Ovary (tissue), 9 donors: ENCODE results near the gene PPP1R1A. TPM values are rescaled to one million over a fixed set of nuclear protein-coding genes. Genes with fewer than 3 reads are reported as not detected.

ENCODE experiments used
- DNase-seq, 5 donors: peaks; one replicate each; pipeline ENCODE4 v3.0.0-alpha.2; 2019 to 2020
- H3K27ac ChIP-seq, 2 donors: fragments of 200-600 bp; one replicate each; pipeline versions ENCODE4 v1.5.1 to v1.8.0; 2019 to 2022
- H3K27me3 ChIP-seq: fragments of 200-600 bp; one replicate; pipeline ENCODE4 v1.8.0; 2022
- H3K36me3 ChIP-seq: fragments of 200-600 bp; sonication (generic); one replicate; pipeline ENCODE4 v1.5.1; 2019
- H3K4me1 ChIP-seq: one replicate; pipeline ENCODE4 v1.8.1; 2013; ENCODE audit warnings: mild to moderate bottlenecking, moderate library complexity; ENCODE audit not compliant: insufficient read depth
- H3K4me3 ChIP-seq: fragments of 200-600 bp; sonication (generic); one replicate; pipeline ENCODE4 v1.5.1; 2017
- H3K9me3 ChIP-seq, 2 donors: fragments of 200-600 bp in 1 of 2; sonication (generic) in 1 of 2; one replicate each; pipeline versions ENCODE4 v1.5.1 to v1.8.1; 2013 to 2019; ENCODE audit warnings: mild to moderate bottlenecking in 1 of 2, moderate library complexity in 1 of 2
- CTCF ChIP-seq, 3 donors: fragments of 450-650 bp in 2 of 3; fragments of 200-600 bp in 1 of 3; IDR thresholded peaks; one replicate each; pipeline versions ENCODE4 v1.5.1 to v1.8.0; 2016 to 2022; ENCODE audit warnings: antibody characterized with exemption in 3 of 3, mild to moderate bottlenecking in 1 of 3
- EP300 ChIP-seq: sonication (generic); formaldehyde crosslinking; IDR thresholded peaks from one replicate; pipeline ENCODE4 v1.6.1; 2017; ENCODE audit warnings: antibody characterized with exemption
- POLR2A ChIP-seq: fragments of 450-650 bp; IDR thresholded peaks from one replicate; pipeline ENCODE4 v1.6.1; 2017; ENCODE audit warnings: antibody characterized with exemption, mild to moderate bottlenecking, moderate library complexity
- WGBS, 3 donors: extraction: QIAGEN DNeasy Blood & Tissue Kit in 1 of 3; methylation state at CpG; one replicate each; pipeline versions ENCODE4 v1.1.5 to v1.1.7; 2013 to 2017; 5-methylcytosine and 5-hydroxymethylcytosine counted together
- intact Hi-C, 4 donors: fragments of 100-400 bp; cut with DNase I; formaldehyde crosslinking; loops; one replicate each; pipeline versions ENCODE4 v1.11.0 to v1.15.1; 2022 to 2023
- polyA plus RNA-seq, 2 donors: library from polyadenylated mRNA; stranded (reverse); fragments of 200-250 nt in 1 of 2; fragments of 350-450 nt in 1 of 2; fragmentation: Illumina TruSeq in 1 of 2; extraction: RNeasy Lipid Tissue Mini Kit (QIAGEN cat#74804) in 1 of 2; gene quantifications; one replicate each; pipeline ENCODE4 v1.2.3, GENCODE V29; 2013 to 2014
- total RNA-seq, 7 donors: library from RNA; depleted of rRNA in 2 of 7; stranded (reverse); fragments of >200 nt in 2 of 7; fragmentation: NEBNext Ultra II Directional in 3 of 7; extraction: Animal tissue kit (Norgen Biotek cat#: 25700) in 3 of 7; gene quantifications; one replicate each; pipeline versions ENCODE4 v1.1.0 to v1.2.4, GENCODE V29; 2016 to 2023
- donor health status: DM: no; HTN: no; CAD: no; lungs with moderate emphysema.
- donor health status: DM: no; HTN: no; CAD: no.
- donor health status: Bipolar disorder and iron deficiency.
- donor health status: DM: yes; HTN: yes; CAD: no.
- donor health status: DM: no; HTN: no; CAD: no.
- donor health status: DM: yes; HTN: yes; CAD: no.

The PPP1R1A gene
- total and polyA plus RNA-seq, 9 donors, result 2.0 to 25.2 (median 6.2) TPM

- Histone ChIP-seq H3K27me3 (no peaks in the 10 kb centered on the region), H3K9me3 (no peaks in the 10 kb centered on the region), H3K36me3 (no peaks in the 10 kb centered on the region), H3K27ac (peak overlapping the region; percentile 59 to 89), H3K4me1 (peaks cover 8% of the 10 kb centered on the region), H3K4me3 (peak overlapping the region; percentile 29)
- intact Hi-C loops, result no loop called here
- WGBS, 3 donors, result 2 to 13% (median 6%) methylated on average over 3 of the region's 3 CpGs
- no peak for TF ChIP-seq POLR2A
- TF ChIP-seq EP300, result no peak
- TF ChIP-seq CTCF (IDR thresholded peaks at IDR 0.05), result no peak
- DNase-seq, result peak; percentile 61 to 78 (median 69)
Observed at GRCh38 chr12:54561164-54561563, 27.3 kb downstream of the PPP1R1A start.

GRCh38 chr12:54560374-54560858, 28.0 kb downstream of the PPP1R1A start:
- intact Hi-C loops, result no loop called here
- peak; percentile 80 for TF ChIP-seq POLR2A
- TF ChIP-seq CTCF (IDR thresholded peaks at IDR 0.05), result no peak
- TF ChIP-seq EP300, result no peak
- no peaks in the 10 kb centered on the region for H3K36me3 ChIP-seq
- H3K27ac ChIP-seq, result peak overlapping the region; percentile 59 to 89
- H3K4me3 ChIP-seq, result peak overlapping the region; percentile 29
- H3K4me1 ChIP-seq, result peaks cover 8% of the 10 kb centered on the region
- peak; percentile 94 to 97 (median 95) for DNase-seq
- WGBS, 3 donors, result 1 to 7% (median 5%) methylated on average over 14 of the region's 14 CpGs
- H3K9me3 ChIP-seq, result no peaks in the 10 kb centered on the region
- H3K27me3 ChIP-seq, result no peaks in the 10 kb centered on the region

GRCh38 chr12:54558759-54559158, 29.7 kb downstream of the PPP1R1A start:
- no peak for TF ChIP-seq POLR2A
- no peak for TF ChIP-seq EP300
- no peak for TF ChIP-seq CTCF (IDR thresholded peaks at IDR 0.05)
- WGBS, 3 donors, result 95 to 100% (median 98%) methylated on average over 1 of the region's 1 CpG
- Histone ChIP-seq H3K27me3 (no peaks in the 10 kb centered on the region), H3K4me1 (peaks cover 8% of the 10 kb centered on the region), H3K9me3 (no peaks in the 10 kb centered on the region), H3K27ac (no peak overlapping the region), H3K4me3 (no peak overlapping the region), H3K36me3 (no peaks in the 10 kb centered on the region)
- no peak for DNase-seq
- intact Hi-C loops, result no loop called here

- Histone ChIP-seq H3K27me3 (no peaks in the 10 kb centered on the region), H3K36me3 (no peaks in the 10 kb centered on the region), H3K4me1 (peaks cover 8% of the 10 kb centered on the region), H3K27ac (no peak overlapping the region), H3K4me3 (no peak overlapping the region), H3K9me3 (no peaks in the 10 kb centered on the region)
- DNase-seq, result no peak
- no peak for TF ChIP-seq EP300
- no peak for TF ChIP-seq CTCF (IDR thresholded peaks at IDR 0.05)
- TF ChIP-seq POLR2A, result no peak
- 53 to 64% (median 53%) methylated on average over 5 of the region's 5 CpGs for WGBS, 3 donors
- intact Hi-C loops, result no loop called here
Observed at GRCh38 chr12:54558311-54558710, 30.1 kb downstream of the PPP1R1A start.
